Activated naive CD4-positive, alpha-beta T cell treated with anti-CD3 and anti-CD28 coated beads, Interleukin-2, amount 10 ng/mL, durations not matched to agents 7 days and 5 days (primary cell): ENCODE measurements around the gene UQCC2.

ENCODE experiments used
- CTCF ChIA-PET: fragments of 350-600 bp; sonication (Branson Sonifier 250); formaldehyde crosslinking; loops from one replicate; lab custom pipeline; 2021; ENCODE audit warnings: antibody characterized with exemption; lab: Charles Lee
- DNase-seq: peaks from one replicate; pipeline ENCODE4 v3.0.0-alpha.2; 2020
- H3K27ac Mint-ChIP-seq: one replicate; pipeline ENCODE4 v1.8.0; 2021; ENCODE audit warnings: mild to moderate bottlenecking, moderate library complexity, mixed read lengths
- H3K27me3 Mint-ChIP-seq: one replicate; pipeline ENCODE4 v1.8.0; 2021; ENCODE audit warnings: mild to moderate bottlenecking, mixed read lengths
- H3K36me3 Mint-ChIP-seq: one replicate; pipeline ENCODE4 v1.8.0; 2021; ENCODE audit warnings: mixed read lengths
- H3K4me1 Mint-ChIP-seq: one replicate; pipeline ENCODE4 v1.8.0; 2021; ENCODE audit warnings: mixed read lengths
- H3K4me3 Mint-ChIP-seq: one replicate; pipeline ENCODE4 v1.8.0; 2021; ENCODE audit warnings: mild to moderate bottlenecking, moderate library complexity, mixed read lengths
- H3K9me3 Mint-ChIP-seq: one replicate; pipeline ENCODE4 v1.8.0; 2021; ENCODE audit warnings: mixed read lengths

The UQCC2 gene

GRCh38 chr6:33726696-33727095 is 15.2 kb upstream of the UQCC2 start:
- CTCF ChIA-PET, result interaction anchor here (1.7 kb wide), 1 partner anchor 17 kb away, joined by 4 read pairs; no protein-coding TSS in a partner anchor
- Mint-ChIP-seq H3K36me3 (no peaks in the 10 kb centered on the region), H3K4me3 (no peak overlapping the region), H3K9me3 (no peaks in the 10 kb centered on the region), H3K27me3 (peaks cover 55% of the 10 kb centered on the region), H3K27ac (no peak overlapping the region), H3K4me1 (peaks cover 17% of the 10 kb centered on the region)
- DNase-seq, result no peak

GRCh38 chr6:33725891-33726673 is 14.6 kb upstream of the UQCC2 start:
- Mint-ChIP-seq H3K36me3 (no peaks in the 10 kb centered on the region), H3K4me1 (peaks cover 17% of the 10 kb centered on the region), H3K4me3 (no peak overlapping the region), H3K27ac (no peak overlapping the region), H3K27me3 (peaks cover 51% of the 10 kb centered on the region), H3K9me3 (no peaks in the 10 kb centered on the region)
- DNase-seq, result no peak
- CTCF ChIA-PET, result interaction anchor here (1.7 kb wide), 1 partner anchor 17 kb away, joined by 4 read pairs; no protein-coding TSS in a partner anchor

- H3K27ac Mint-ChIP-seq, result no peak overlapping the region
- peaks cover 17% of the 10 kb centered on the region for H3K4me1 Mint-ChIP-seq
- DNase-seq, result no peak
- no peaks in the 10 kb centered on the region for H3K9me3 Mint-ChIP-seq
- H3K27me3 Mint-ChIP-seq, result peaks cover 53% of the 10 kb centered on the region
- no peaks in the 10 kb centered on the region for H3K36me3 Mint-ChIP-seq
- no peak overlapping the region for H3K4me3 Mint-ChIP-seq
- CTCF ChIA-PET, result interaction anchor here (1.7 kb wide), 1 partner anchor 18 kb away, joined by 4 read pairs; no protein-coding TSS in a partner anchor
Observed at GRCh38 chr6:33725222-33725621, 13.7 kb upstream of the UQCC2 start.

- no peak overlapping the region for H3K4me3 Mint-ChIP-seq
- DNase-seq, result no peak
- H3K36me3 Mint-ChIP-seq, result no peaks in the 10 kb centered on the region
- H3K4me1 Mint-ChIP-seq, result peaks cover 17% of the 10 kb centered on the region
- CTCF ChIA-PET, result interaction anchor here (1.2 kb wide), 1 partner anchor 11 kb away, joined by 3 read pairs; no protein-coding TSS in a partner anchor
- no peak overlapping the region for H3K27ac Mint-ChIP-seq
- peaks cover 59% of the 10 kb centered on the region for H3K27me3 Mint-ChIP-seq
- no peaks in the 10 kb centered on the region for H3K9me3 Mint-ChIP-seq
Observed at GRCh38 chr6:33724102-33725023, 12.9 kb upstream of the UQCC2 start.

- Mint-ChIP-seq H3K4me1 (peaks cover 17% of the 10 kb centered on the region), H3K27ac (no peak overlapping the region), H3K36me3 (no peaks in the 10 kb centered on the region), H3K9me3 (no peaks in the 10 kb centered on the region), H3K4me3 (no peak overlapping the region), H3K27me3 (peaks cover 61% of the 10 kb centered on the region)
- CTCF ChIA-PET, result interaction anchor here (1.2 kb wide), 1 partner anchor 10 kb away, joined by 3 read pairs; no protein-coding TSS in a partner anchor
- DNase-seq, result no peak
Observed at GRCh38 chr6:33723371-33724085, 12.0 kb upstream of the UQCC2 start.

- Mint-ChIP-seq H3K27ac (no peak overlapping the region), H3K4me1 (peaks cover 17% of the 10 kb centered on the region), H3K27me3 (peaks cover 69% of the 10 kb centered on the region), H3K4me3 (no peak overlapping the region), H3K9me3 (no peaks in the 10 kb centered on the region), H3K36me3 (no peaks in the 10 kb centered on the region)
- no peak for DNase-seq
- CTCF ChIA-PET, result interaction anchor here (0.9 to 1.5 kb wide), 3 partner anchors 11 to 132 kb away, joined by 3 to 4 read pairs (median 3); partner anchors contain the start of gene UQCC2
Observed at GRCh38 chr6:33722103-33722623, 10.7 kb upstream of the UQCC2 start.

GRCh38 chr6:33721508-33721907 is 10.0 kb upstream of the UQCC2 start:
- H3K4me3 Mint-ChIP-seq, result no peak overlapping the region
- CTCF ChIA-PET, result interaction anchor here (0.9 to 1.5 kb wide), 2 partner anchors 10 to 132 kb away, joined by 3 read pairs; partner anchors contain the start of gene UQCC2

GRCh38 chr6:33720998-33721397 is 9.5 kb upstream of the UQCC2 start:
- H3K27me3 Mint-ChIP-seq, result peaks cover 60% of the 10 kb centered on the region
- no peaks in the 10 kb centered on the region for H3K9me3 Mint-ChIP-seq
- H3K36me3 Mint-ChIP-seq, result no peaks in the 10 kb centered on the region
- H3K4me3 Mint-ChIP-seq, result no peak overlapping the region
- H3K4me1 Mint-ChIP-seq, result peaks cover 17% of the 10 kb centered on the region
- CTCF ChIA-PET, result no interaction called here
- no peak for DNase-seq
- no peak overlapping the region for H3K27ac Mint-ChIP-seq

More at GRCh38 chr6:33721508-33721907, 10.0 kb upstream of the UQCC2 start:
- Mint-ChIP-seq H3K27ac (no peak overlapping the region), H3K27me3 (peaks cover 64% of the 10 kb centered on the region), H3K4me1 (peaks cover 17% of the 10 kb centered on the region), H3K36me3 (no peaks in the 10 kb centered on the region), H3K9me3 (no peaks in the 10 kb centered on the region)
- DNase-seq, result no peak

- no peak for DNase-seq
- Mint-ChIP-seq H3K27me3 (peaks cover 52% of the 10 kb centered on the region), H3K27ac (no peak overlapping the region), H3K4me3 (no peak overlapping the region), H3K36me3 (no peaks in the 10 kb centered on the region), H3K4me1 (peaks cover 11% of the 10 kb centered on the region), H3K9me3 (no peaks in the 10 kb centered on the region)
- CTCF ChIA-PET, result no interaction called here
Observed at GRCh38 chr6:33719326-33719987, 8.0 kb upstream of the UQCC2 start.

- Mint-ChIP-seq H3K4me1 (peaks cover 3% of the 10 kb centered on the region), H3K27ac (no peak overlapping the region), H3K27me3 (peaks cover 58% of the 10 kb centered on the region), H3K4me3 (no peak overlapping the region), H3K36me3 (no peaks in the 10 kb centered on the region), H3K9me3 (no peaks in the 10 kb centered on the region)
- no peak for DNase-seq
- CTCF ChIA-PET, result no interaction called here
Observed at GRCh38 chr6:33718713-33719112, 7.2 kb upstream of the UQCC2 start.

- Mint-ChIP-seq H3K4me3 (no peak overlapping the region), H3K27ac (no peak overlapping the region), H3K36me3 (no peaks in the 10 kb centered on the region), H3K27me3 (peaks cover 51% of the 10 kb centered on the region), H3K9me3 (no peaks in the 10 kb centered on the region), H3K4me1 (no peaks in the 10 kb centered on the region)
- DNase-seq, result no peak
- CTCF ChIA-PET, result no interaction called here
Observed at GRCh38 chr6:33717934-33718455, 6.5 kb upstream of the UQCC2 start.

GRCh38 chr6:33716890-33717632 is 5.6 kb upstream of the UQCC2 start:
- no peak for DNase-seq
- Mint-ChIP-seq H3K36me3 (no peaks in the 10 kb centered on the region), H3K4me3 (no peak overlapping the region), H3K27me3 (peaks cover 42% of the 10 kb centered on the region), H3K27ac (no peak overlapping the region), H3K4me1 (peaks cover 4% of the 10 kb centered on the region), H3K9me3 (no peaks in the 10 kb centered on the region)
- CTCF ChIA-PET, result no interaction called here
